ENCODE data around the gene ZIM2.

Gene ZIM2

GRCh38 chr19:56813531-56813930 is 27.0 kb downstream of the ZIM2 start:
- no peak for DNase-seq (ENCODE audit: low spot score)
- TF ChIP-seq CTCF (conservative IDR thresholded peaks at IDR 0.05; ENCODE audit: low read depth), result no peak
- ChIA-PET CTCF (no interaction called here), POLR2A (ENCODE audit: low non-redundant PET) (no interaction called here)
- no peak overlapping the region for H3K27ac ChIP-seq

- ChIA-PET CTCF (no interaction called here), POLR2A (ENCODE audit: low non-redundant PET) (no interaction called here)
Observed at GRCh38 chr19:56811480-56811879, 29.0 kb downstream of the ZIM2 start.

GRCh38 chr19:56810260-56810659 is 30.3 kb downstream of the ZIM2 start:
- CTCF ChIA-PET, result interaction anchor here (0.6 kb wide), 1 partner anchor 26 kb away, joined by 3 read pairs; no protein-coding TSS in a partner anchor
- DNase-seq (ENCODE audit: low spot score), result no peak
- TF ChIP-seq CTCF (conservative IDR thresholded peaks at IDR 0.05; ENCODE audit: low read depth), result no peak
- no peak overlapping the region for H3K27ac ChIP-seq
- POLR2A ChIA-PET (ENCODE audit: low non-redundant PET), result no interaction called here

More at GRCh38 chr19:56811480-56811879, 29.0 kb downstream of the ZIM2 start:
- H3K27ac ChIP-seq, result no peak overlapping the region
- TF ChIP-seq CTCF (conservative IDR thresholded peaks at IDR 0.05; ENCODE audit: low read depth), result no peak
- no peak for DNase-seq (ENCODE audit: low spot score)

GRCh38 chr19:56808717-56809392 is 31.7 kb downstream of the ZIM2 start:
- CTCF ChIA-PET, result no interaction called here

GRCh38 chr19:56806639-56807038 is 33.9 kb downstream of the ZIM2 start:
- H3K27ac ChIP-seq, result no peak overlapping the region
- CTCF ChIA-PET, result no interaction called here
- TF ChIP-seq CTCF (conservative IDR thresholded peaks at IDR 0.05; ENCODE audit: low read depth), result no peak

More at GRCh38 chr19:56808717-56809392, 31.7 kb downstream of the ZIM2 start:
- POLR2A ChIA-PET (ENCODE audit: low non-redundant PET), result no interaction called here
- no peak for DNase-seq (ENCODE audit: low spot score)
- H3K27ac ChIP-seq, result no peak overlapping the region
- TF ChIP-seq CTCF (conservative IDR thresholded peaks at IDR 0.05; ENCODE audit: low read depth), result no peak

GRCh38 chr19:56778351-56778750 is 62.2 kb downstream of the ZIM2 start:
- no peak overlapping the region for H3K27ac ChIP-seq
- TF ChIP-seq CTCF (conservative IDR thresholded peaks at IDR 0.05; ENCODE audit: low read depth), result no peak
- DNase-seq (ENCODE audit: low spot score), result no peak
- CTCF ChIA-PET, result no interaction called here
- POLR2A ChIA-PET (ENCODE audit: low non-redundant PET), result no interaction called here

More at GRCh38 chr19:56806639-56807038, 33.9 kb downstream of the ZIM2 start:
- DNase-seq (ENCODE audit: low spot score), result no peak
- POLR2A ChIA-PET (ENCODE audit: low non-redundant PET), result no interaction called here

All from RWPE1 (cell line).